NCI-H510A treated with DMSO at 0.1 percent for 48 hours (cell line): ENCODE data around the gene SOS2.

ENCODE experiments used
- DNase-seq: peaks from one replicate; lab custom pipeline; 2025; lab: John Stamatoyannopoulos, UW

The SOS2 gene

GRCh38 chr14:50231475-50232275, at the start of gene SOS2:
TSS of gene SOS2 (minus strand) at chr14:50231578. CDS start at chr14:50231283, 295 bp downstream.
- DNase-seq, result peak; percentile 76

- no peak for DNase-seq
Observed at GRCh38 chr14:50272498-50272897, 41.1 kb upstream of the SOS2 start.

- DNase-seq, result no peak
Observed at GRCh38 chr14:50270932-50271331, 39.6 kb upstream of the SOS2 start.

- DNase-seq, result no peak
Observed at GRCh38 chr14:50265029-50265428, 33.7 kb upstream of the SOS2 start.

- DNase-seq, result no peak
Observed at GRCh38 chr14:50263321-50263720, 31.9 kb upstream of the SOS2 start.

GRCh38 chr14:50262865-50263264, 31.5 kb upstream of the SOS2 start:
- DNase-seq, result no peak

- DNase-seq, result no peak
Observed at GRCh38 chr14:50260511-50260910, 29.1 kb upstream of the SOS2 start.

GRCh38 chr14:50260072-50260471, 28.7 kb upstream of the SOS2 start:
- no peak for DNase-seq

GRCh38 chr14:50257732-50258131, 26.4 kb upstream of the SOS2 start:
- no peak for DNase-seq

GRCh38 chr14:50254248-50254647, 22.9 kb upstream of the SOS2 start:
- DNase-seq, result no peak

- DNase-seq, result no peak
Observed at GRCh38 chr14:50249136-50249775, 17.9 kb upstream of the SOS2 start.

GRCh38 chr14:50247245-50247644, 15.9 kb upstream of the SOS2 start:
- no peak for DNase-seq

- no peak for DNase-seq
Observed at GRCh38 chr14:50242566-50243310, 11.4 kb upstream of the SOS2 start.

- no peak for DNase-seq
Observed at GRCh38 chr14:50242096-50242495, 10.7 kb upstream of the SOS2 start.

- no peak for DNase-seq
Observed at GRCh38 chr14:50237427-50237826, 6.0 kb upstream of the SOS2 start.

- DNase-seq, result no peak
Observed at GRCh38 chr14:50233951-50234250, 2.5 kb upstream of the SOS2 start.

- DNase-seq, result peak; percentile 82
Observed at GRCh38 chr14:50233166-50233950, 2.0 kb upstream of the SOS2 start.

GRCh38 chr14:50232276-50232642, 881 bp upstream of the SOS2 start:
- no peak for DNase-seq

GRCh38 chr14:50230701-50231474, 490 bp downstream of the SOS2 start:
- no peak for DNase-seq

GRCh38 chr14:50230401-50230700, 1.0 kb downstream of the SOS2 start:
- no peak for DNase-seq

GRCh38 chr14:50229681-50230080, 1.7 kb downstream of the SOS2 start:
- no peak for DNase-seq

GRCh38 chr14:50228313-50228712, 3.1 kb downstream of the SOS2 start:
- DNase-seq, result no peak
